Thoracic aorta (tissue), 2 donors: Measurements from ENCODE around the gene CHRND. TPM values are rescaled to one million over a fixed set of nuclear protein-coding genes. Genes with fewer than 3 reads are reported as not detected.

Experiments
- ATAC-seq: fragments of 150-250 bp; one replicate; pipeline ENCODE4 v1.8.0; 2017; ENCODE audit warnings: low read depth; ENCODE audit not compliant: insufficient number of reproducible peaks, low FRiP score
- DNase-seq: peaks from one replicate; pipeline ENCODE4 v3.0.0-alpha.2; 2020; ENCODE audit warnings: low spot score
- H3K27ac ChIP-seq, 2 donors: fragments of 200-600 bp; sonication (generic); 1 replicate in 1 of 2; 2 replicates in 1 of 2; pipeline ENCODE4 v1.5.1; 2016; ENCODE audit warnings: mild to moderate bottlenecking in 2 of 2, moderate library complexity in 2 of 2
- H3K27me3 ChIP-seq: fragments of 200-600 bp; sonication (generic); replicated peaks from 2 replicates; pipeline ENCODE4 v1.6.0; 2016; ENCODE audit warnings: mild to moderate bottlenecking; ENCODE audit not compliant: insufficient read depth
- H3K36me3 ChIP-seq: fragments of 200-600 bp; sonication (generic); one replicate; pipeline ENCODE4 v1.5.1; 2016
- H3K4me1 ChIP-seq, 2 donors: fragments of 200-600 bp; sonication (generic); 1 replicate in 1 of 2; 2 replicates in 1 of 2; pipeline versions ENCODE4 v1.5.1 to v1.6.0; 2016; ENCODE audit warnings: low read depth in 2 of 2, mild to moderate bottlenecking in 1 of 2; ENCODE audit not compliant: control insufficient read depth in 1 of 2
- H3K4me3 ChIP-seq: fragments of 200-600 bp; sonication (generic); 2 replicates; pipeline ENCODE4 v1.5.1; 2016; ENCODE audit warnings: mild to moderate bottlenecking
- H3K9me3 ChIP-seq: fragments of 200-600 bp; sonication (generic); 2 replicates; pipeline ENCODE4 v1.5.1; 2016
- CTCF ChIP-seq: fragments of 200-600 bp; sonication (generic); IDR thresholded peaks from one replicate; pipeline ENCODE4 v1.5.1; 2019; ENCODE audit warnings: antibody characterized with exemption
- total RNA-seq, 2 donors: library from RNA; depleted of rRNA; stranded (reverse); fragments of >200 nt; gene quantifications; one replicate each; pipeline versions ENCODE4 v1.1.0 to v1.2.3, GENCODE V29; 2016

The CHRND gene
- total RNA-seq, 2 donors from 2014 or later, result not detected

GRCh38 chr2:232521098-232521497 lies 4.9 kb upstream of the CHRND start:
- DNase-seq, result no peak
- Histone ChIP-seq H3K27me3 (peaks cover 17% of the 10 kb centered on the region), H3K36me3 (no peaks in the 10 kb centered on the region), H3K4me3 (no peak overlapping the region), H3K9me3 (no peaks in the 10 kb centered on the region), H3K4me1 (peaks cover 7 to 33% of the 10 kb centered on the region in 2 donors), H3K27ac (no peak overlapping the region)
- TF ChIP-seq CTCF, result no peak
- no peak for ATAC-seq

- Histone ChIP-seq H3K36me3 (no peaks in the 10 kb centered on the region), H3K9me3 (no peaks in the 10 kb centered on the region), H3K4me1 (peaks cover 7 to 33% of the 10 kb centered on the region in 2 donors), H3K27ac (no peak overlapping the region), H3K4me3 (peak overlapping the region; percentile 65), H3K27me3 (peaks cover 17% of the 10 kb centered on the region)
- ATAC-seq (no peak), DNase-seq (no peak)
- TF ChIP-seq CTCF, result peak; percentile 89
Observed at GRCh38 chr2:232521959-232522622, 3.9 kb upstream of the CHRND start.

- H3K9me3 ChIP-seq, result no peaks in the 10 kb centered on the region
- ATAC-seq (no peak), DNase-seq (no peak)
- no peak for TF ChIP-seq CTCF
- H3K27me3 ChIP-seq, result peaks cover 17% of the 10 kb centered on the region
- H3K27ac ChIP-seq, result no peak overlapping the region
- peak overlapping the region; percentile 65 for H3K4me3 ChIP-seq
- H3K36me3 ChIP-seq, result no peaks in the 10 kb centered on the region
- H3K4me1 ChIP-seq, result peaks cover 7 to 33% of the 10 kb centered on the region in 2 donors
Observed at GRCh38 chr2:232522623-232523401, 3.1 kb upstream of the CHRND start.

GRCh38 chr2:232523402-232523681 lies 2.6 kb upstream of the CHRND start:
- no peak for DNase-seq
- no peak for ATAC-seq
- H3K4me1 ChIP-seq, result peaks cover 7 to 33% of the 10 kb centered on the region in 2 donors
- H3K36me3 ChIP-seq, result no peaks in the 10 kb centered on the region
- H3K27me3 ChIP-seq, result peaks cover 17% of the 10 kb centered on the region
- no peaks in the 10 kb centered on the region for H3K9me3 ChIP-seq
- TF ChIP-seq CTCF, result no peak
- H3K27ac ChIP-seq, result no peak overlapping the region
- H3K4me3 ChIP-seq, result peak overlapping the region; percentile 54

- Histone ChIP-seq H3K27me3 (peaks cover 17% of the 10 kb centered on the region), H3K9me3 (no peaks in the 10 kb centered on the region), H3K27ac (no peak overlapping the region), H3K4me3 (peak overlapping the region; percentile 54), H3K36me3 (no peaks in the 10 kb centered on the region), H3K4me1 (peaks cover 7 to 33% of the 10 kb centered on the region in 2 donors)
- TF ChIP-seq CTCF, result no peak
- ATAC-seq, result no peak
- no peak for DNase-seq
Observed at GRCh38 chr2:232523682-232524597, 2.0 kb upstream of the CHRND start.
